Right atrium auricular region (tissue), 2 donors: ENCODE measurements around the gene BLVRB. TPM values are rescaled to one million over a fixed set of nuclear protein-coding genes. Genes with fewer than 3 reads are reported as not detected.
A peak's percentile ranks its signal among the peaks of the same experiment; 100 is the strongest.
"Not testable (repeated sequence)": the region's sequence is repeated elsewhere in the genome, so short reads cannot be mapped to it uniquely, and the experiment has no call there.

ENCODE experiments used
- DNase-seq: peaks from one replicate; pipeline ENCODE4 v3.0.0-alpha.2; 2019; ENCODE audit warnings: low spot score
- H3K27ac ChIP-seq, 2 donors: fragments of 200-600 bp; sonication (generic); 1 replicate in 1 of 2; 2 replicates in 1 of 2; pipeline ENCODE4 v1.5.1; 2016 to 2019
- H3K27me3 ChIP-seq, 2 donors: fragments of 200-600 bp; sonication (generic); one replicate each; pipeline versions ENCODE4 v1.5.1 to v1.6.0; 2017 to 2019
- H3K36me3 ChIP-seq: fragments of 200-600 bp; sonication (generic); one replicate; pipeline ENCODE4 v1.5.1; 2016
- H3K4me1 ChIP-seq, 2 donors: fragments of 200-600 bp; sonication (generic); one replicate each; pipeline versions ENCODE4 v1.5.1 to v1.6.0; 2017 to 2019
- H3K4me3 ChIP-seq, 2 donors: fragments of 200-600 bp; sonication (generic); 1 replicate in 1 of 2; 2 replicates in 1 of 2; pipeline ENCODE4 v1.5.1; 2017 to 2019; ENCODE audit warnings: mild to moderate bottlenecking in 1 of 2, moderate library complexity in 1 of 2
- H3K9me3 ChIP-seq, 2 donors: fragments of 200-600 bp; sonication (generic); one replicate each; pipeline ENCODE4 v1.5.1; 2019
- CTCF ChIP-seq, 2 donors: fragments of 200-600 bp; sonication (generic); IDR thresholded peaks; one replicate each; pipeline ENCODE4 v1.5.1; 2019; ENCODE audit warnings: antibody characterized with exemption in 2 of 2
- total RNA-seq, 2 donors: library from RNA; depleted of rRNA; stranded (reverse); fragments of >200 nt; gene quantifications; one replicate each; pipeline ENCODE4 v1.1.0, GENCODE V29; 2016

The BLVRB gene
- total RNA-seq, 2 donors from 2014 or later = 123 to 199 TPM

GRCh38 chr19:40466219-40466984, 857 bp upstream of the BLVRB start:
- H3K4me1 ChIP-seq = peaks cover 0 to 32% of the 10 kb centered on the region in 2 donors
- DNase-seq = no peak
- H3K4me3 ChIP-seq = peak overlapping the region; percentile 46 to 84
- H3K27ac ChIP-seq = peak overlapping the region; percentile 65 to 98
- no peaks in the 10 kb centered on the region for H3K27me3 ChIP-seq
- TF ChIP-seq CTCF (IDR thresholded peaks at IDR 0.05) = no peak
- no peaks in the 10 kb centered on the region for H3K36me3 ChIP-seq
- H3K9me3 ChIP-seq = no peaks in the 10 kb centered on the region

- H3K27ac ChIP-seq = peak overlapping the region; percentile 95 to 98
- no peaks in the 10 kb centered on the region for H3K27me3 ChIP-seq
- H3K36me3 ChIP-seq = no peaks in the 10 kb centered on the region
- no peak for TF ChIP-seq CTCF (IDR thresholded peaks at IDR 0.05)
- H3K4me3 ChIP-seq = peak overlapping the region; percentile 73 to 84
- H3K4me1 ChIP-seq = peaks cover 0 to 32% of the 10 kb centered on the region in 2 donors
- DNase-seq = peak; percentile 77
- no peaks in the 10 kb centered on the region for H3K9me3 ChIP-seq
Measured at GRCh38 chr19:40465025-40465556, 454 bp downstream of the BLVRB start.

- H3K27me3 ChIP-seq = no peaks in the 10 kb centered on the region
- no peaks in the 10 kb centered on the region for H3K9me3 ChIP-seq
- H3K27ac ChIP-seq = peak overlapping the region; percentile 95 to 98
- peak; percentile 94 for DNase-seq
- no peaks in the 10 kb centered on the region for H3K36me3 ChIP-seq
- H3K4me1 ChIP-seq = peaks cover 0 to 32% of the 10 kb centered on the region in 2 donors
- TF ChIP-seq CTCF (IDR thresholded peaks at IDR 0.05) = peak; percentile 84 to 88
- peak overlapping the region; percentile 73 to 84 for H3K4me3 ChIP-seq
Measured at GRCh38 chr19:40464059-40465024, 1.2 kb downstream of the BLVRB start.

- H3K9me3 ChIP-seq, H3K27me3 ChIP-seq, DNase-seq, H3K36me3 ChIP-seq: not testable (repeated sequence)
- Histone ChIP-seq H3K27ac (peak overlapping the region; percentile 95 to 98), H3K4me3 (peak overlapping the region in 1 of 2 donors; percentile 84), H3K4me1 (peaks cover 0 to 32% of the 10 kb centered on the region in 2 donors)
Measured at GRCh38 chr19:40463587-40464037, 1.9 kb downstream of the BLVRB start.

GRCh38 chr19:40461669-40462221, 3.8 kb downstream of the BLVRB start:
- peak; percentile 64 for DNase-seq
- no peak overlapping the region for H3K27ac ChIP-seq
- no peak overlapping the region for H3K4me3 ChIP-seq
- peaks cover 0 to 27% of the 10 kb centered on the region in 2 donors for H3K4me1 ChIP-seq
- H3K36me3 ChIP-seq = peaks cover 8% of the 10 kb centered on the region
- H3K9me3 ChIP-seq = no peaks in the 10 kb centered on the region
- H3K27me3 ChIP-seq = no peaks in the 10 kb centered on the region
- TF ChIP-seq CTCF (IDR thresholded peaks at IDR 0.05) = no peak
